ENCODE measurements around the gene RPS8. TPM values are rescaled to one million over a fixed set of nuclear protein-coding genes. Genes with fewer than 3 reads are reported as not detected.
"Not testable (repeated sequence)": the region's sequence is repeated elsewhere in the genome, so short reads cannot be mapped to it uniquely, and the experiment has no call there.

RPS8 gene
- total RNA-seq, 2 donors from 2014 or later = 2,726 to 3,052 TPM

DNA sequence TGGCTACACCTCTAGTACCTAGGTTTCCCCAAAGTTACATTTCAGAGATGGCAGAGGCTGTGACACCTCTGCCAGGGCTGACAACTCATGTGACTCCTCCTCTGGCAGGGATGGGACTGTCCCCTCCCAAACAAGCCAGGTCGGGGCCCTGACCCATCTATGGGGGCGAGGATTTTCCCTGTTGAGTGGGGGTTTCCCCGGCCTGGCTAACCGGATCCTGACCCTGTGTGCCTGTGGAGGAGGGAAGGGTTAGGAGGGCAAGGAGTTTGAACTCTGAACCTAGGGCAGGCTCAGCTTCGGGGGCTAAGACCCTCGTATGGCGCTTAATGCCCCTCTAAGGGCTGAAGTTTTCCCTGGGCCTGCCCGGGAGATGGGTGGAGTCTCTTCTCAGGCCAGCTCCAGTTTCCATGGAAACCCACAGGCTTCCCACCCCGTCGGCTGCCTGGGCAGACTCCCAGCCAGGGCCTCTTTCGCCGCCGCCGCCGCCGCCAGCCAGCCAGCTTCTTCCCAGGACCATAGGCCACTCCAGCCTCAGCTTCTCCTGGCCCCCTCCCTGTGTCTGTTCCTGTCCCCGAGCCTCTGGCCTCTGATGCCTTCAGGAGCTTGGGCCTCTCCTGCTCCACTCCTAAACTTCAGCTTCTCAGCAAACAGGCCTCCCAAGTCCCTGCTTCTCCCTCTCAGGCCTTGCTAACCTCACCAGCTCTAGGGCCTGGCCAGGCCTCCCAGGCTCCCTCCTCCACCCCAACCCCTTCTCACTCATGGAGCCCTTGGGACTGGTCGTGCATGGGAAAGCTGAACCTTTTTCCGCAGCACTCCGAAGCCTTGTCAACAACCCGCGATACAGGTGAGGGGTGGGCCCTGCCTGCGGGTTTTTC is 33.0 kb downstream of the RPS8 start, which contains the start of gene BTBD19:
TSS of gene BTBD19 (plus strand) at position 461 of the 875 bp plus-strand sequence. CDS start at position 759, 298 bp downstream.
- DNase-seq (ENCODE audit: low spot score in 2 of 2) (peak in 1 of 2 donors; percentile 65), ATAC-seq (peak; percentile 39 to 66)
- H3K36me3 Mint-ChIP-seq = peaks cover 16 to 32% of the 10 kb centered on the region in 2 donors
- H3K9me3 Mint-ChIP-seq = no peaks in the 10 kb centered on the region
- H3K27ac Mint-ChIP-seq = peak within 1 kb of the TSS; percentile 97 to 99

DNA sequence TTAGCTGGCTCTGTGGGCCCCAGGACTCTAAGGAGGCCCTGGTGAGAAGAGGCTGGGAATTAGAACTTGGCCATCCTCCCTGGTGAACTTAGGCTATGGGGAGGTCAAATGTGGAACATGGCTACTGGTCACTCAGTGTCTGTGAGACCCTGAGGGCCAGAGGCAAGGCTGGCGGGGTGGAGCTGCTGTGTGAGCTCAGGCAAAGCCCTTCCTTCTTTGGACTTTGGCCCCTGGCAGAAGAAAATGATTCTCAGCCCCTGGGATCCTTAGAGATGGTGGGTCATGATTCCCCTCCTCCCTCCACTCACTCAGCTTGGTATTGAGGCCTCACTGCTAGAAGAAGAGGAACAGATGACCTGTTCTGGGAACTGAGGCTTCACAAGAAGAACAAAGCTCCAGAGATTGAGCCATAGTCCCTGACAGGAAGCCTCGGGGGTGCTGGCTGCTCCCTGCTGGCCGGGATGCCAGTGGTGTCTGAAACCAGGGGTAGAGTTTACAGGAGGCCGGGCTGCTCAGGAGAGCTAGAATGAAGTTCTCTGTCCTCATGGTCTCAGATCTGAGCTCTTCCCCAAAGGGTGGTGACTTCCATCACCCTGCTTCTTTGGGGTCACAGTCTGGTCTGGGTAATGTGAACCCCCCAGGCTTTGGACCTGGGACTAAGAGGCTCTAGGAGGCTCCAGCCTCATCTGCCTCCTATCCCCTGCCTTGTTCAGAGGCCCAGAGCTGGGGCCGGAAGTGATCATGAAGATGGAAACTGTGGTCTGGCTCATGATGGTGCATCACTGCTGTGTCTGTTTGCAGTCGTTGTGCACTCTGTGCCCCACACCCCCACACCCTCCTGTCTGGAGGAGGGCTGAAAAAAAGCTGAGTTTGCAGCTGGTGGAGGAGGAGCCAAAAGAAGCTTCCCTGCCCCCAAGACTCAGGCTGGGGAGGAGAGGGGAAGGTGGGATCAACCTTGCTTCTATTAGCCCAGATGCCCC is 33.9 kb downstream of the RPS8 start:
- Mint-ChIP-seq H3K9me3 (no peaks in the 10 kb centered on the region), H3K36me3 (peaks cover 11 to 23% of the 10 kb centered on the region in 2 donors), H3K27ac (peak overlapping the region; percentile 97 to 99)
- peak; percentile 80 to 90 for DNase-seq (ENCODE audit: low spot score in 2 of 2)
- peak; percentile 49 to 65 for ATAC-seq

DNA sequence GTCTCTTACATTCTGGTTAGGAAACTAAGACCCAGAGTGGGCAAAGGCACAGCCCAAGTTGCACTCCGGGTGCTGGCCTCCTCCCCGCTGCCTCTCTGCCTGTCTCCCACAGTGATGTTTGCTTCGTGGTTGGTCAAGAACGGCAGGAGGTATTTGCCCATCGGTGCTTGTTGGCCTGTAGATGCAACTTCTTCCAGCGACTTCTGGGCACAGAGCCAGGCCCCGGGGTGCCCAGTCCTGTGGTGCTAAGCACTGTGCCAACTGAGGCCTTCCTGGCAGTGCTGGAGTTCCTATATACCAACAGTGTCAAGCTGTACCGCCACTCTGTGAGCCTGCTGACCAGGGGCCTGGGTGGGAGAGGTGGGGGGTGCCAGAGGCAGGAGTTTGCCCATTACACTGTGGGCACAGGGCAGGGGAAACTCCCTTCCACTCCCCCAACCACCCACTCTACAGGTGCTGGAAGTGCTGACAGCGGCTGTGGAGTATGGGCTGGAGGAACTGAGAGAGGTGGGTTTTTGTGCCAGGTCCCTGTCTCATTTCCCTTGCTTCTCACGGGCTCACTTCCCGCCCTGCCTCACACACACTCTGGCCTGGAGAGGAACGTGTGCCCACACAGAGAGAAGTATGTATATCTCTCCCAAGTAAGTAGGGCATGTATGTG is 34.9 kb downstream of the RPS8 start:
- ATAC-seq (no peak), DNase-seq (ENCODE audit: low spot score in 2 of 2) (no peak)
- no peaks in the 10 kb centered on the region for H3K9me3 Mint-ChIP-seq
- H3K27ac Mint-ChIP-seq = peak overlapping the region; percentile 97 to 99
- peaks cover 17 to 21% of the 10 kb centered on the region in 2 donors for H3K36me3 Mint-ChIP-seq

DNA sequence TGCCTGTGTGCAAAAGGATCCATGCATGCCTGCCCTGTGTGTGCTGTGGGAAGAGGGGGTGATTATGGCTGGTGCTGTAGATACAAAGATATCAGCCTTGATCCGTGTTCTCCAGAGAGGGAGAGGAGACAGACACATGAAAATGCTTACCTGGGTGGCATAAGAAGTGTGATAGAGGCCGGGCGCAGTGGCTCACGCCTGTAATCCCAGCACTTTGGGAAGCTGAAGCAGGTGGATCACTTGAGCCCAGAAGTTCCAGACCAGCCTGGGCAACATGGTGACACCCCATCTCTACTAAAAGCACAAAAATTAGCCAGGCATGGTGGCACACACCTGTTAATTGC is 35.4 kb downstream of the RPS8 start:
- DNase-seq (ENCODE audit: low spot score in 2 of 2); ATAC-seq; H3K9me3 Mint-ChIP-seq: not testable (repeated sequence)
- H3K36me3 Mint-ChIP-seq = peaks cover 20 to 21% of the 10 kb centered on the region in 2 donors
- H3K27ac Mint-ChIP-seq = peak overlapping the region; percentile 97 to 99

DNA sequence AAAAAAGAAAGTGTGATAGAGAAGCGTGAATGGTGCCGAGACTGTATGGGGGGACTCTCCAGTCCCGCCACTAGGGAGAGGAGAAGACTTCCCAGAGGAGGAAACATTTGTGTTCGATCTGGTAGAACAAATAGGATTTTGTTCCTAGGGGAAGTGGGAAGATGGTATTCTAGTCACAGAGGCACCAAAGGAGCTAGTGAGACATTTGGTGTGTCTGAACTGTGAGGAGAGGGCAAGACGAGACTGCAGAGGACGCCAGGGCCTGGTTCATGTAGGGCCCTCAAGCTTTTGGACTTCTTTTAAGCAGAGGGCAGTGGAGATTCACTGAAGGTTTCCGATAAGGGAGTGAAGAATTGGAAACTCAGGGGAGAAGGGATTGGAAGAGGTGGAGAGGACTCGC is 35.9 kb downstream of the RPS8 start:
- DNase-seq (ENCODE audit: low spot score in 2 of 2) (no peak), ATAC-seq (no peak)
- peaks cover 19 to 21% of the 10 kb centered on the region in 2 donors for H3K36me3 Mint-ChIP-seq
- no peaks in the 10 kb centered on the region for H3K9me3 Mint-ChIP-seq
- peak overlapping the region; percentile 95 to 97 for H3K27ac Mint-ChIP-seq

DNA sequence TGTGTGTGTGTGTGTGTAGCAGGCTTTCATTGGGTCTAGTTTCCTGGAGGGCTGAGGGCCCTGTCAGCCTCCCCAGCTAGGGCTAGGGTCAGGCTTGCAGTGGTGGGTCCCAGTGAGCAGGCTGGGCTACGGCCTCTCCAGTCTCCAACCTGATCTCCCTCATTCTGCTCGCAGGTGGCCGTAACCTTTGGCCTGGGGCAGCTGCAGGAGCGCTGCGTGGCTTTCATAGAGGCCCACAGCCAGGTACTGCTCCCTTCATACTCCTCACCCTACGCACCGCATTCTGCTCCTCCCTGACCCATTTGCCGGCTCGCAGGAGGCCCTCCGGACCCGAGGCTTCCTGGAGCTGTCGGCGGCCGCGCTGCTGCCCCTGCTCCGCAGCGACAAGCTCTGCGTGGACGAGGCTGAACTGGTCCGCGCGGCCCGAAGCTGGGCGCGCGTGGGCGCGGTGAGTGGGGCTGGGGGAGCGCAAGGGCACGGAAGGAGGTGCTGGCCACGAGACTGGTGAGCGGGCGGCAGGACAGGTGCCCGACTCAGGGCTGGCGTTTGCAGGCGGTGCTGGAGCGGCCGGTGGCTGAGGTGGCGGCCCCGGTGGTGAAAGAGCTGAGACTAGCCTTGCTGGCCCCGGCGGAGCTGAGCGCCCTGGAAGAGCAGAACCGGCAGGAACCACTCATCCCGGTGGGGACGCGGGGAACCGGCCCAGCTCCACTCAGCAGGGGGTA is 37.6 kb downstream of the RPS8 start:
- H3K36me3 Mint-ChIP-seq = peaks cover 16 to 30% of the 10 kb centered on the region in 2 donors
- DNase-seq (ENCODE audit: low spot score in 2 of 2) (no peak), ATAC-seq (no peak)
- H3K27ac Mint-ChIP-seq = peak overlapping the region in 1 of 2 donors; percentile 97
- H3K9me3 Mint-ChIP-seq = no peaks in the 10 kb centered on the region

DNA sequence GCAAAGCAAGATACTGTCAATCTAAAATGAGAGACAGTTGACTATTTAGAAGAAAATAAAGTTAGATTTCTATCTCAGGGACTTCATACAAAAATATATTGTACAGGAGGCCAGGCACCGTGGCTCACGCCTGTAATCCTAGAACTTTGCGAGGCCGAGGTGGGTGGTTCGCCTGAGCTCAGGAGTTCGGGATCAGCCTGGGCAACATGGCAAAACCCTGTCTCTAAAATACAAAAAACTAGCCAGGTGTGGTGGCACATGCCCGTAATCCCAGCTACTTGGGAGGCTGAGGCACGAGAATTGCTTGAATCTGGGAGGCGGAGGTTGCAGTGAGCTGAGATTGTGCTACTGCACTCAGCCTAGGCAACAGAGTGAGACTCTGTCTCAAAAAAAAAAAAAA is 40.6 kb downstream of the RPS8 start:
- H3K27ac Mint-ChIP-seq = peak overlapping the region; percentile 96
- not testable (repeated sequence) for H3K9me3 Mint-ChIP-seq; ATAC-seq; DNase-seq (ENCODE audit: low spot score in 2 of 2)
- peaks cover 16 to 34% of the 10 kb centered on the region in 2 donors for H3K36me3 Mint-ChIP-seq

DNA sequence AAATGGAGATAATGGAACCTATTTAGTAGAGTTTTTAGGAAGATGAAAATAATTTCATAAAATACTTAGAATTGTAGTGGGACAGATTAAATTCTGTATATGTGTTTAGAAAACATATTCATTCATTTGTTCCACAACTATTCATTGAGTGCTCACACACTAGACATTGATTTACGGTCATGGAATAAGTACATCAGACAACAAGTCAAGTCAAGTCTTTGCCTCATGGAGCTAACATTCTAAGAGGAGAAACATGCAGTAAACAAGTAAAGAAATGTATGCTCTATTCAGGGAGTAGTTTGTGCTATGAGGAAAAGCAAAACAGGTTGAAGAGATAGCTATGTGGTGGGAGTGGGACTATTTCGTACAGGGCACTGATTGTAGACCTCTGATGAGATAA is 42.0 kb downstream of the RPS8 start:
- ATAC-seq (no peak), DNase-seq (ENCODE audit: low spot score in 2 of 2) (no peak)
- peaks cover 16 to 26% of the 10 kb centered on the region in 2 donors for H3K36me3 Mint-ChIP-seq
- no peaks in the 10 kb centered on the region for H3K9me3 Mint-ChIP-seq
- H3K27ac Mint-ChIP-seq = peak overlapping the region; percentile 13 to 99

DNA sequence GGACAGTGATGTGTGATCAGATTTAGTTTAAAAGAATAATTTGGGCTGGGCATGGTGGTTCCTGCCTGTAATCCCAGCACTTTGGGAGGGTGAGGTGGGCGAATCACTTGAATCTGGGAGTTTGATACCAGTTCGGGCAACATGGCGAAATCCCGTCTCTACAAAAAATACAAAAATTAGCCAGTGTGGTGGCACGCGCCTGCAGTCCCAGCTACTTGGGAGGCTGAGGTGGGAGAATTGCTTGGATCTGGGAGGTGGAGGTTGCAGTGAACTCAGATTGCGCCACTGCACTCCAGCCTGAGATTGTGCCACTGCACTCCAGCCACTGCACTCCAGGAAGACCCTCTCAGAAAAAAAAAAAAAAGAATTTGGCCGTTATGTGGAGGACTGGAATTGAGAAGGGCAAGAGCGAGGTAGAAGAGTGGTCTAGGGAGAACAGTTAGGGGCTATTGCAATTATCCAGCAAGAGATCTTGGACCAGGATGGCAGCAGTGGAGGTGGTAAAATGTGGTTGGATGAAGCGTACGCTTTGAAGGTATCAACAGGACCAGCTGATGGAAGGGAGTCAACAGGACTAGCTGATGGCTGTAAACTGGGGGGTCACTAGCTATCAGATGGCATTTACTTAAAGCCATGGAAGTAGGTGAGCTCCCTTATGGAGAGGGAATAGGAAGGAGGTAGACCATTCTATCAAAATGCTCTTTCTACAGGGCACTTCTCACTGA is 42.6 kb downstream of the RPS8 start:
- no peak for DNase-seq (ENCODE audit: low spot score in 2 of 2)
- H3K9me3 Mint-ChIP-seq = no peaks in the 10 kb centered on the region
- H3K27ac Mint-ChIP-seq = peak overlapping the region; percentile 73 to 99
- H3K36me3 Mint-ChIP-seq = peaks cover 16 to 26% of the 10 kb centered on the region in 2 donors
- ATAC-seq = no peak

DNA sequence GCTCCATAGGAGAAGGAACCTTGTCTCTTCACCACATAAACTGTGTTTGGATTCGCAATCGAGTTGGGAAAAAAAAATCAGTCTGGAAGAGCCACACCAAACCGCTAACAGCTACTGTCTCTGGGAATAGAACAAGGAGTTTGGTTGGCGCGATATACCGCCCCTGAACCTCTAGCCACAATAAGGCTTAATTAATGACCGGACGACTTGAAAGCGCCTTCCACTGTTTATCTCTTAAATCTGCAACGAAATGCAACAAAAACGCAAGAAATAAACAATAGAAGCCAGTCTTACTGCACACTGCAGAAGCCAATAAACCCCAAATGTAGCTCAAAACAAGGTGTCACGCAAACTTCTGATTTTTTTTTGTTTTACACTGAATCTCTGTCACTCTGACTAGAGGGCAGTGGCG is 43.9 kb downstream of the RPS8 start:
- H3K36me3 Mint-ChIP-seq = peaks cover 13 to 26% of the 10 kb centered on the region in 2 donors
- ATAC-seq (no peak), DNase-seq (ENCODE audit: low spot score in 2 of 2) (no peak)
- H3K9me3 Mint-ChIP-seq = no peaks in the 10 kb centered on the region
- peak overlapping the region; percentile 99 to 100 for H3K27ac Mint-ChIP-seq

DNA sequence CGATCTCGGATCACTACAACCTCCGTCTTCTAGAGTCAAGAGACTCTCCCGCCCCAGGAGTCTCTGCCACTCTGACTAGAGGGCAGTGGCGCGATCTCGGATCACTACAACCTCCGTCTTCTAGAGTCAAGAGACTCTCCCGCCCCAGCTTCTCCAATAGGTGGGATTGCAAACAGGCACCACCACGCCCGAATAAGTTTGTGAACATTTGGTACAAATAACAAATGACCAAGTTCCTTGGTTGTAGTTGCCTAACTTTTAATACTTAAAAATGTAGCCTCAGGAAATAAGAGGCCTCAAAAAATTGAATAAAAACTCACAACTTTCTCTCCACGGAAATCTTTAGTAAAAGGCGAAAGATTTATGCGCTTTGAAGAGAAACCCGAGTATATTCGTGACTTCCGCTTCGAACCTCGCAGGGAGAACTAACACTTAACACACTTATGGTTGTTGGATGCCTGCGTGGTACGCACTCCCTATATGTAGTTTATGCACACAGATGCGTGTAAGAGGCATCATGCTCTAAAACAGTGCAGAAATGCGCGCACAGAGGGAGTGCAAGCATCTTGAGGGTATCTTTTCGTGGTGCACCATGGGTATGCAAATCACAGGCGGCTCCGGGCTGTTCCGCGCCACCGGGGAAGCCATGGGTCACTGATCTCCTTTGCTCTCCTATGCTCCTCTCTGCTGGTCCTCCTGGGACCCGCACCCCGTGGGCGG is 44.4 kb downstream of the RPS8 start:
- DNase-seq (ENCODE audit: low spot score in 2 of 2) (peak; percentile 80 to 89), ATAC-seq (peak; percentile 88 to 91)
- H3K27ac Mint-ChIP-seq = peak overlapping the region; percentile 99 to 100
- H3K9me3 Mint-ChIP-seq = no peaks in the 10 kb centered on the region
- peaks cover 9 to 23% of the 10 kb centered on the region in 2 donors for H3K36me3 Mint-ChIP-seq

DNA sequence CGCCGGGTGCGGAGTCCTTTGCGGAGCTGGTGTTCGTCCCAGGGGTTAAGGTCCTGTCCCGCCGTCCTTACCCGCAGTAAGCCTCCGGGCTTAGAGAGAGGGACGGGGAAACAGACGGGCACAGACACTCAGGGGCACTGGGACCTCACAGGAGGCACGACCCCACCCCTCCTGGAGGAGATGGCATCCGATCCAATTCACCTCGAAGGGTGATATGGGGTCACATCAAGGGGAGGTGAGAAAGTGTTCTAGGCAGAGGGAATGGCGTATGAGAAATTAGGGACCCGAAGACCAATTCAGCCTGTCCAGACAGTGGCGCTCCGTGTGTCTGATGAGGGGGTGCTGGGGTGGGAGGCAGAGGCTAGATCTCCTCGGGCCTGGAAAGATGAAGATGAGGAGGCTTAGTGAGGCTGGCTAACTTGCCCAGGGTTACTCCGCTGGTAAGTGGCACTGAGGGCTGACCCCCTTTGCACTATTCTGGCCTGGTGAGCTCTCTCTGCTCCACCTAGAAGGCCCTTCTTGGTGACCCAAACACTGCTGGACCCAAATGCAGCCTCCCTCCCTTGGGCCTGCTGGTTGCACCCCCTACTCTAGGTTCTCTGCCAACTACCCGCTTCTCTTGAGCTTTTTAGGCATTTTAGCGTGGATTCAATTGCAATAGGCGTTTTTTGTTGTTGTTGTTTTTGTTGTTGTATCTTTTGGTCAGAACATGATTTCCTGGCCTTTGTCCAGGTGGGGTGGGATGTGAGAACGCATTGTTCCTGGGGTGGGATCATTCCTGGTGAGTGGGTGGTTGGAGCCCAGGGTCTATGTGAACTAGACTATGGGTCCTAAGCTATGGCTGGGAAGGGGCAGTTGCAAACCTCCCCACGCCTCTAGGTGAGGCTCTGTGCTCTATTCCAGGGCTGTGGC is 45.2 kb downstream of the RPS8 start:
- Mint-ChIP-seq H3K9me3 (no peaks in the 10 kb centered on the region), H3K27ac (peak overlapping the region; percentile 99 to 100), H3K36me3 (peaks cover under 1 to 15% of the 10 kb centered on the region in 2 donors)
- ATAC-seq (peak in 1 of 2 donors; percentile 0), DNase-seq (ENCODE audit: low spot score in 2 of 2) (no peak)

DNA sequence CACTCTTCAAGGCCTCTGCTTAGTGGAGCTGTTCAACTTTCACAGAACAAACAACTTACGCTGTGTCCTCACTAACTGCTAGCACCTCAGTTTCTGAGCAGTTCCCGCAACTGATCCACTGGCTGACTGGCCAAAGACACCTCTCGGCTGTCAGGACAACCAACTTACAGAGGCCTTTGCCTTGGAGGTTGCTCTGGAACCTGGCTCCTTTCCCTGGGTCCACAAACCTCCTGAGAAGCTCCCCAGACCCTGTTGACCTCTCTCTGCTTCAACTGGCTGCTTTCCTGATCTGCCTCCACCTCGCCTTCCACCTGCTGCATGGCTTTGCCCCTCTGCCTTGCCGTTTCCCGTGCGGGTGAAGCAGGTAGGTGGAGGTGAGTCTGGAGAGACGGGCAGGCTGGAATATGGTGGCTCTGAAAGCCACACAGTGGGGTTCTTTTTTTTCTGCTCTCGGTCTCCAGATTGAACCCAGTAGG is 45.9 kb downstream of the RPS8 start:
- no peak for DNase-seq (ENCODE audit: low spot score in 2 of 2)
- H3K36me3 Mint-ChIP-seq = peaks cover 0 to 15% of the 10 kb centered on the region in 2 donors
- peak overlapping the region in 1 of 2 donors; percentile 99 for H3K27ac Mint-ChIP-seq
- ATAC-seq = no peak
- H3K9me3 Mint-ChIP-seq = no peaks in the 10 kb centered on the region

Measured in activated naive CD4-positive, alpha-beta T cell treated with anti-CD3 and anti-CD28 coated beads, Interleukin-2, amount 50 U/mL, for 72 hours (primary cell).